Measurements from ENCODE around the gene TRMT44.

TRMT44 gene

GRCh38 chr4:8497762-8498161 lies 57.2 kb downstream of the TRMT44 start:
- Mint-ChIP-seq H3K27ac (no peak overlapping the region), H3K27me3 (no peaks in the 10 kb centered on the region), H3K9me3 (peaks cover 4% of the 10 kb centered on the region), H3K36me3 (ENCODE audit: low read depth) (peaks cover 3% of the 10 kb centered on the region), H3K4me1 (ENCODE audit: low read depth) (no peaks in the 10 kb centered on the region), H3K4me3 (no peak overlapping the region)
- no peak for DNase-seq

GRCh38 chr4:8500966-8501365 lies 60.4 kb downstream of the TRMT44 start:
- Mint-ChIP-seq H3K27ac (no peak overlapping the region), H3K36me3 (ENCODE audit: low read depth) (peaks cover 3% of the 10 kb centered on the region), H3K4me3 (no peak overlapping the region)

GRCh38 chr4:8501781-8502180 lies 61.2 kb downstream of the TRMT44 start:
- no peaks in the 10 kb centered on the region for H3K9me3 Mint-ChIP-seq
- H3K36me3 Mint-ChIP-seq (ENCODE audit: low read depth), result no peaks in the 10 kb centered on the region
- no peak for DNase-seq
- no peaks in the 10 kb centered on the region for H3K27me3 Mint-ChIP-seq
- H3K27ac Mint-ChIP-seq, result no peak overlapping the region
- no peaks in the 10 kb centered on the region for H3K4me1 Mint-ChIP-seq (ENCODE audit: low read depth)
- no peak overlapping the region for H3K4me3 Mint-ChIP-seq

More at GRCh38 chr4:8500966-8501365, 60.4 kb downstream of the TRMT44 start:
- H3K4me1 Mint-ChIP-seq (ENCODE audit: low read depth), result no peaks in the 10 kb centered on the region
- DNase-seq, result no peak
- H3K9me3 Mint-ChIP-seq, result peaks cover 4% of the 10 kb centered on the region
- H3K27me3 Mint-ChIP-seq, result no peaks in the 10 kb centered on the region

- no peaks in the 10 kb centered on the region for H3K9me3 Mint-ChIP-seq
- H3K27me3 Mint-ChIP-seq, result no peaks in the 10 kb centered on the region
These were observed 61.8 kb downstream of the TRMT44 start for GRCh38 chr4:8502371-8502770.

GRCh38 chr4:8502836-8503585 lies 62.4 kb downstream of the TRMT44 start:
- Mint-ChIP-seq H3K4me1 (ENCODE audit: low read depth) (no peaks in the 10 kb centered on the region), H3K27ac (no peak overlapping the region), H3K9me3 (no peaks in the 10 kb centered on the region), H3K27me3 (no peaks in the 10 kb centered on the region), H3K36me3 (ENCODE audit: low read depth) (no peaks in the 10 kb centered on the region), H3K4me3 (no peak overlapping the region)
- DNase-seq, result no peak

More at GRCh38 chr4:8502371-8502770, 61.8 kb downstream of the TRMT44 start:
- DNase-seq, result no peak
- Mint-ChIP-seq H3K27ac (no peak overlapping the region), H3K4me1 (ENCODE audit: low read depth) (no peaks in the 10 kb centered on the region), H3K36me3 (ENCODE audit: low read depth) (no peaks in the 10 kb centered on the region), H3K4me3 (no peak overlapping the region)

- H3K36me3 Mint-ChIP-seq (ENCODE audit: low read depth), result no peaks in the 10 kb centered on the region
These were observed 63.2 kb downstream of the TRMT44 start for GRCh38 chr4:8503801-8504200.

GRCh38 chr4:8504279-8505007 lies 63.9 kb downstream of the TRMT44 start:
- Mint-ChIP-seq H3K36me3 (ENCODE audit: low read depth) (no peaks in the 10 kb centered on the region), H3K9me3 (no peaks in the 10 kb centered on the region), H3K4me1 (ENCODE audit: low read depth) (no peaks in the 10 kb centered on the region), H3K27me3 (no peaks in the 10 kb centered on the region), H3K4me3 (no peak overlapping the region), H3K27ac (no peak overlapping the region)
- no peak for DNase-seq

More at GRCh38 chr4:8503801-8504200, 63.2 kb downstream of the TRMT44 start:
- Mint-ChIP-seq H3K27ac (no peak overlapping the region), H3K4me1 (ENCODE audit: low read depth) (no peaks in the 10 kb centered on the region), H3K4me3 (no peak overlapping the region), H3K9me3 (no peaks in the 10 kb centered on the region), H3K27me3 (no peaks in the 10 kb centered on the region)
- no peak for DNase-seq

GRCh38 chr4:8505229-8505628 lies 64.7 kb downstream of the TRMT44 start:
- no peak for DNase-seq
- H3K4me1 Mint-ChIP-seq (ENCODE audit: low read depth), result no peaks in the 10 kb centered on the region
- no peaks in the 10 kb centered on the region for H3K9me3 Mint-ChIP-seq
- H3K4me3 Mint-ChIP-seq, result no peak overlapping the region
- H3K27me3 Mint-ChIP-seq, result no peaks in the 10 kb centered on the region
- no peak overlapping the region for H3K27ac Mint-ChIP-seq
- no peaks in the 10 kb centered on the region for H3K36me3 Mint-ChIP-seq (ENCODE audit: low read depth)

- no peaks in the 10 kb centered on the region for H3K36me3 Mint-ChIP-seq (ENCODE audit: low read depth)
- no peaks in the 10 kb centered on the region for H3K27me3 Mint-ChIP-seq
- no peaks in the 10 kb centered on the region for H3K4me1 Mint-ChIP-seq (ENCODE audit: low read depth)
- DNase-seq, result no peak
- H3K27ac Mint-ChIP-seq, result no peak overlapping the region
- no peak overlapping the region for H3K4me3 Mint-ChIP-seq
- H3K9me3 Mint-ChIP-seq, result no peaks in the 10 kb centered on the region
These were observed 65.4 kb downstream of the TRMT44 start for GRCh38 chr4:8506006-8506372.

- H3K4me1 Mint-ChIP-seq (ENCODE audit: low read depth), result no peaks in the 10 kb centered on the region
- H3K4me3 Mint-ChIP-seq, result no peak overlapping the region
- H3K27ac Mint-ChIP-seq, result no peak overlapping the region
- no peaks in the 10 kb centered on the region for H3K9me3 Mint-ChIP-seq
- no peaks in the 10 kb centered on the region for H3K36me3 Mint-ChIP-seq (ENCODE audit: low read depth)
- no peak for DNase-seq
- no peaks in the 10 kb centered on the region for H3K27me3 Mint-ChIP-seq
These were observed 66.0 kb downstream of the TRMT44 start for GRCh38 chr4:8506373-8507195.

- no peak for DNase-seq
- Mint-ChIP-seq H3K27me3 (no peaks in the 10 kb centered on the region), H3K4me1 (ENCODE audit: low read depth) (no peaks in the 10 kb centered on the region), H3K9me3 (no peaks in the 10 kb centered on the region), H3K4me3 (no peak overlapping the region), H3K27ac (no peak overlapping the region), H3K36me3 (ENCODE audit: low read depth) (no peaks in the 10 kb centered on the region)
These were observed 66.6 kb downstream of the TRMT44 start for GRCh38 chr4:8507196-8507570.

- no peaks in the 10 kb centered on the region for H3K36me3 Mint-ChIP-seq (ENCODE audit: low read depth)
- DNase-seq, result no peak
- no peak overlapping the region for H3K4me3 Mint-ChIP-seq
- H3K9me3 Mint-ChIP-seq, result peaks cover 2% of the 10 kb centered on the region
- no peaks in the 10 kb centered on the region for H3K4me1 Mint-ChIP-seq (ENCODE audit: low read depth)
- H3K27ac Mint-ChIP-seq, result no peak overlapping the region
- no peaks in the 10 kb centered on the region for H3K27me3 Mint-ChIP-seq
These were observed 67.0 kb downstream of the TRMT44 start for GRCh38 chr4:8507624-8508023.

- no peaks in the 10 kb centered on the region for H3K36me3 Mint-ChIP-seq (ENCODE audit: low read depth)
- H3K9me3 Mint-ChIP-seq, result peaks cover 8% of the 10 kb centered on the region
- no peaks in the 10 kb centered on the region for H3K4me1 Mint-ChIP-seq (ENCODE audit: low read depth)
- H3K27ac Mint-ChIP-seq, result no peak overlapping the region
- H3K4me3 Mint-ChIP-seq, result no peak overlapping the region
- H3K27me3 Mint-ChIP-seq, result no peaks in the 10 kb centered on the region
- DNase-seq, result no peak
These were observed 67.7 kb downstream of the TRMT44 start for GRCh38 chr4:8508266-8508665.

- H3K9me3 Mint-ChIP-seq, result peaks cover 12% of the 10 kb centered on the region
- no peaks in the 10 kb centered on the region for H3K27me3 Mint-ChIP-seq
- no peaks in the 10 kb centered on the region for H3K36me3 Mint-ChIP-seq (ENCODE audit: low read depth)
- H3K4me1 Mint-ChIP-seq (ENCODE audit: low read depth), result no peaks in the 10 kb centered on the region
- DNase-seq, result no peak
- no peak overlapping the region for H3K27ac Mint-ChIP-seq
- no peak overlapping the region for H3K4me3 Mint-ChIP-seq
These were observed 68.2 kb downstream of the TRMT44 start for GRCh38 chr4:8508740-8509139.
